Upper lobe of right lung (tissue), 1 donor: ENCODE results near the gene KRCC1. TPM values are rescaled to one million over a fixed set of nuclear protein-coding genes. Genes with fewer than 3 reads are reported as not detected.

ENCODE experiments used
- ATAC-seq: fragments of 200-7000 bp; cut with Tn5 transposase; one replicate; pipeline ENCODE4 v1.9.1; 2020; ENCODE audit warnings: mild to moderate bottlenecking, moderate library complexity
- DNase-seq: peaks from one replicate; pipeline ENCODE4 v3.0.0-alpha.2; 2020
- H3K27ac ChIP-seq: fragments of 200-600 bp; one replicate; pipeline ENCODE4 v1.8.0; 2022
- H3K27me3 ChIP-seq: fragments of 200-600 bp; one replicate; pipeline ENCODE4 v1.8.0; 2022; ENCODE audit warnings: mild to moderate bottlenecking
- H3K36me3 ChIP-seq: fragments of 200-600 bp; one replicate; pipeline ENCODE4 v1.8.0; 2022
- H3K4me1 ChIP-seq: fragments of 200-600 bp; one replicate; pipeline ENCODE4 v1.8.0; 2022
- H3K4me3 ChIP-seq: fragments of 200-600 bp; one replicate; pipeline ENCODE4 v1.8.0; 2022; ENCODE audit warnings: mild to moderate bottlenecking
- H3K9me3 ChIP-seq: fragments of 200-600 bp; one replicate; pipeline ENCODE4 v1.8.0; 2022
- intact Hi-C: fragments of 100-400 bp; cut with DNase I; formaldehyde crosslinking; loops from one replicate; pipeline ENCODE4 v1.11.0; 2022
- total RNA-seq: library from RNA; stranded (reverse); fragmentation: NEBNext Ultra II Directional; extraction: Animal tissue kit (Norgen Biotek cat#: 25700); gene quantifications from one replicate; pipeline ENCODE4 v1.2.1, GENCODE V29; 2021
- TF ChIP-seq, protein P1 (sequence below): fragments of 200-600 bp; IDR thresholded peaks from one replicate; pipeline ENCODE4 v1.8.0; 2022; ENCODE audit warnings: antibody characterized with exemption
- donor health status: DM: no; HTN: yes; CAD: no; lungs with severe emphysema.

KRCC1 gene
- total RNA-seq, 1 donor from 2014 or later = 18.9 TPM

DNA sequence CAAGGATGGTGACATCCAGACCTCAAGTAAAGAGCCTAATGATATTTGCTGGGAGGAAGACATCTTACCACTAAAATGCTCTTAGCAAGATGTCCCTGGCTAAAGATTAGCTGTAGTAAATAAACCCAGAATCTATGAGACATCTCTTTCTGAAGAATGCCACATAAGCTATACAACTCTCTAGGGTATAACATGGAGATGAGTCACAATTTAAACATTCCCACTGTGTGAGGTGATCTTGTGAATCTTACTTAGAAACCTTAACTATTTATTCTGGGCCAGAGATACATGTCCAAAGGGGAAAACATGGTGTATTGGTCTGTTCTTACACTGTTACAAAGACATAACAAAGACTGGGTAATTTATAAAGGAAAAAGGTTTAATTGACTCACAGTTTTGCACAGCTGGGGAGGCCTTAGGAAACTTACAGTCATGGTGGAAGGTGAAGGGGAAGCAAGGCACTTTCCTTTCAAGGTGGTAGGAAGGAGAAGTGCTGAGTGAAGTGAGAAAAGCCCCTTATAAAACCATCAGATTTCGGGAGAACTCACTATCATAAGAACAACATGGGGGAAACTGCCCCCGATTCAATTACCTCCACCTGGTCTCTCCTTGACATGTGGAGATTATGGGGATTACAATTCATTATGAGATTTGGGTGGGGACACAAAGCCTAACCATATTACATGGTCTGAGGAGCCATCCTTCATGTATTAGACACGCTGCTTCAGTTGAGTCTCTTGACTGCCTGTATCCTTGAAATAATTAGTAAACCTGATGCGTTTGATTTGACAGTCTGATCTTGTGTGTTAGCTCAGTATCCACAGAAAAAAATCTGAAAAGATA is 17.1 kb downstream of the KRCC1 start:
- TF ChIP-seq, protein P1, sequence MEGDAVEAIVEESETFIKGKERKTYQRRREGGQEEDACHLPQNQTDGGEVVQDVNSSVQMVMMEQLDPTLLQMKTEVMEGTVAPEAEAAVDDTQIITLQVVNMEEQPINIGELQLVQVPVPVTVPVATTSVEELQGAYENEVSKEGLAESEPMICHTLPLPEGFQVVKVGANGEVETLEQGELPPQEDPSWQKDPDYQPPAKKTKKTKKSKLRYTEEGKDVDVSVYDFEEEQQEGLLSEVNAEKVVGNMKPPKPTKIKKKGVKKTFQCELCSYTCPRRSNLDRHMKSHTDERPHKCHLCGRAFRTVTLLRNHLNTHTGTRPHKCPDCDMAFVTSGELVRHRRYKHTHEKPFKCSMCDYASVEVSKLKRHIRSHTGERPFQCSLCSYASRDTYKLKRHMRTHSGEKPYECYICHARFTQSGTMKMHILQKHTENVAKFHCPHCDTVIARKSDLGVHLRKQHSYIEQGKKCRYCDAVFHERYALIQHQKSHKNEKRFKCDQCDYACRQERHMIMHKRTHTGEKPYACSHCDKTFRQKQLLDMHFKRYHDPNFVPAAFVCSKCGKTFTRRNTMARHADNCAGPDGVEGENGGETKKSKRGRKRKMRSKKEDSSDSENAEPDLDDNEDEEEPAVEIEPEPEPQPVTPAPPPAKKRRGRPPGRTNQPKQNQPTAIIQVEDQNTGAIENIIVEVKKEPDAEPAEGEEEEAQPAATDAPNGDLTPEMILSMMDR = no peak
- Histone ChIP-seq H3K4me3 (no peak overlapping the region), H3K27me3 (no peaks in the 10 kb centered on the region), H3K27ac (no peak overlapping the region), H3K36me3 (peaks cover 23% of the 10 kb centered on the region), H3K4me1 (no peaks in the 10 kb centered on the region), H3K9me3 (no peaks in the 10 kb centered on the region)
- no peak for ATAC-seq
- intact Hi-C loops = no loop called here
- DNase-seq = no peak

DNA sequence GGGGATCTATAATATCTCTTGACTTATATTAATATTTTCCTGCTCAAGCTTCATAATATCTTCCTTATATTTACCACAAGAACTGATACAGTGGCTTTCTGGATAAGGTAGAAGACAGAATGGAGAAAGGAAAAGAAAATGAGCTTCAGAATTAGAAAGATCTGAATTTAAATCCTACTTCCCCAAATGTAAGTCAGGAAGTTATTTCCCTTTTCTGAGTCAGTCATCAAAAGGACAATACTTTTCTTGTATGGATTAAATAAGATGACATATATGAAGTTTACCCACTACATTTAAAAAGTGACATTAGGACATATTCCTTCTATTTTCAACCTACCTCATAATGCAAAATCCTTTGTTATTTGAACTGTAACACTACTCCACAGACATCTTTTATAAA is 19.0 kb downstream of the KRCC1 start:
- DNase-seq (no peak), ATAC-seq (no peak)
- no peaks in the 10 kb centered on the region for H3K9me3 ChIP-seq
- H3K27me3 ChIP-seq = no peaks in the 10 kb centered on the region
- intact Hi-C loops = no loop called here
- no peak overlapping the region for H3K27ac ChIP-seq
- no peak overlapping the region for H3K4me3 ChIP-seq
- H3K36me3 ChIP-seq = peaks cover 40% of the 10 kb centered on the region
- TF ChIP-seq, protein P1 = no peak
- no peaks in the 10 kb centered on the region for H3K4me1 ChIP-seq

DNA sequence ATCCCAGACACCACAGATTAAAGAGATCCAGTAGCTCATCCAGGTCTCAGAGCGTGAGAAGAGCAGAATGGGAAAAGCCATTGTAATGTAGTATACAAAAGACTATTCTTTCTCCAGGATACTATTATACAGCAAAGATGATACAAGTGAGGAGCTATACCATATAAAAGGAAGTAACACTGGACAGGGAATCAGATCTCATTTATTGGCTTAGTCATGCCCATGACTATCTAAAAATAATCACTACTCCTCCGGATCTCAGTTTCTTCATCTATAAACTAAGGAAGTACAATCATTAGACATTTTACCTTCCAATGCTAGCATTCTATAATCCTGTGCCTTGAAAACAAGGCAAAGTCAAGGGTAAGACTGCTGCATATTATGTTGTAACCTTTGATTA is 19.4 kb downstream of the KRCC1 start:
- DNase-seq (no peak), ATAC-seq (no peak)
- Histone ChIP-seq H3K36me3 (peaks cover 44% of the 10 kb centered on the region), H3K4me1 (no peaks in the 10 kb centered on the region), H3K27ac (no peak overlapping the region), H3K4me3 (no peak overlapping the region), H3K9me3 (no peaks in the 10 kb centered on the region), H3K27me3 (no peaks in the 10 kb centered on the region)
- intact Hi-C loops = no loop called here
- TF ChIP-seq, protein P1 = no peak

DNA sequence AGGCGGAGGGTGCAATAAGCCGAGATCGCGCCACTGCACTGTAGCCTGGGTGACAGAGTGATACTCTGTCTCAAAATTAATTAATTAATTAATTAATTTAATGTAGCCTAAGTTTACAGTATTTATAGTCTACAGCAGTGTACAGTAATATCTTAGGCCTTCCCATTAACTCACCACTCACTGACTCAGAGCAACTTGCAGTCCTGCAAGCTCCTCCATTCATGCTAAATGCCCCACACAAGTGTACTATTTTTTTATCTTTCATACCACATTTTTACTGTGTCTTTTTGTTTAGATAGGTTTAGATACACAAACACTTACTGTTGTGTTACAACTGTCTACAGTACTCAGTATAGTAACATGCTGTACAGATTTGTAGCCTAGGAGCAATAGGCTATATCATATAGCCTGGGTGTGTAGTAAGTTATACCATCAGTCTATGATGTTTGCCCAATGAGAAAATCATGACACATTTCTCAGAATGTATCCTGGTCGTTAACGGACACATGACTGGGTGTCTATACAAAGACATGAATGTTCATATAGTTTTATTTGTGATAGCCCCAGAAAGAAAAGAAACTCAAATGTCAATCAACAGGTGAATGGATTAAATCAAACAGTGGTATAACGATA is 23.4 kb downstream of the KRCC1 start:
- TF ChIP-seq, protein P1 = no peak
- no peak for ATAC-seq
- Histone ChIP-seq H3K4me1 (no peaks in the 10 kb centered on the region), H3K27me3 (no peaks in the 10 kb centered on the region), H3K27ac (no peak overlapping the region), H3K36me3 (peaks cover 81% of the 10 kb centered on the region), H3K9me3 (no peaks in the 10 kb centered on the region), H3K4me3 (no peak overlapping the region)
- intact Hi-C loops = no loop called here
- no peak for DNase-seq

DNA sequence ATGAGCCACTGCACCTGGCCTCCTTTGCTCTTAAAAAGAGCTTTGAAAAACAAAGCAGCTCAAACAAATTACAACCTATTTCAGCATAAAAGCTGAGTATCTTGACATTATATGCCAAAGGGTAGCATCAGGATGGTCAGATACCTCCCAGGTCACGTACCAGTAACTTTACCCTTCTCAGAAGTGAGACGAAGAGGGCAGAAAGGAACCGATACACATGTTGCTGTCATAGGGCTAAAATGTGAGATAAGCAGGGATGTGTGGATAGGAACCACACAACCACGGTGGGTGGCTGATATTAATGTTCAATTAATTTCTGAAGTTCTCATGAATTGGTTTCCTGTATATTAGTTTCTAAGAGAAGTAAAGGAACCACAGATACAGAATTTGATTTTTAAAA is 26.7 kb downstream of the KRCC1 start:
- peaks cover 75% of the 10 kb centered on the region for H3K36me3 ChIP-seq
- H3K4me3 ChIP-seq = no peak overlapping the region
- TF ChIP-seq, protein P1 = no peak
- no peaks in the 10 kb centered on the region for H3K9me3 ChIP-seq
- intact Hi-C loops = no loop called here
- H3K27me3 ChIP-seq = no peaks in the 10 kb centered on the region
- DNase-seq (no peak), ATAC-seq (no peak)
- H3K4me1 ChIP-seq = no peaks in the 10 kb centered on the region
- H3K27ac ChIP-seq = no peak overlapping the region
